Right forelimb (tissue), 1 donor: ENCODE data around the gene RANGAP1.
A peak's percentile ranks its signal among the peaks of the same experiment; 100 is the strongest.

Source experiments
- DNase-seq: peaks from one replicate; pipeline ENCODE4 v3.0.0-alpha.2; 2018

The RANGAP1 gene

DNA sequence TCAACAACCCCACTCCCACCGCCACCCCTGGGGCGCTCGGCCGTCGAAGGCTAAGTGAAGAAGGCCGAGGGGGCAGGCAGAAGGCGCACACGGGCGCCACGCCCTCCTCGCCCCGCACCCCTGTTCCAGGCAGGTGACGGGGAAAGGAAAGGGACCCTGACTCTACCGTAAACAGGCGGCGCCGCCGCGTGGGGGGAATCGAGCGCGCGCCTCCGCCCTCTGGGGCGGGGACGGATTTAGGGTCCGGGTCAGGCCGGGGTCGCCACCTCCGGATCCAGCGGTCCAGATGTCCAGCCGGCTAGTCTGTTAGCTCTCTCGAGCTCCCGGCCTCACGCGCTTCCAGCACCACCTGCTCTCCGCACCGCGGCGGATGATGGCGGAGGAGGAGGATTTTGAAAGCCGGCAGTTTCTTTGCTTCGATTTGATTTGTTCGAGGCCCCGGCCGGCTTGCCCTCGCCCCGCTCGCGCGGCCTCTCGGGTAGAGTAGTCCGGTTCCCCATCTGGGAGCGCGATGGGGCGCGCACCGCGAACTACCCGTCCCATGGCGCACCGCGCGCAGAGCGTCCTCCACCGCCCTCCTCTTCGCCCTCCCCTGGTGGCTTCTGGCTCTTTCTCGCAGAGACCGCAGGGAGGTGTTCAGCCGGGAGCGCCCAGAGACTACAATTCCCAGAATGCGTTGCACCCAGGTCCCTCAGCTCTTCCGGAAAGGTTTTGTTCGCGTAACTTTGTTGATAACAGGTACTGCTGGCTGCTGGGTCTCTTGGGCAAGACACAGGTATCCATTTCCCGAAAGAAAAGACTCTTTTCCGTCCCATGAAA, at the start of gene RANGAP1:
Gene RANGAP1, minus strand, starts transcription at position 368 of the 819 bp plus-strand sequence. CDS start 5,143 bp downstream, outside the sequence.
- peak; percentile 99 for DNase-seq

DNA sequence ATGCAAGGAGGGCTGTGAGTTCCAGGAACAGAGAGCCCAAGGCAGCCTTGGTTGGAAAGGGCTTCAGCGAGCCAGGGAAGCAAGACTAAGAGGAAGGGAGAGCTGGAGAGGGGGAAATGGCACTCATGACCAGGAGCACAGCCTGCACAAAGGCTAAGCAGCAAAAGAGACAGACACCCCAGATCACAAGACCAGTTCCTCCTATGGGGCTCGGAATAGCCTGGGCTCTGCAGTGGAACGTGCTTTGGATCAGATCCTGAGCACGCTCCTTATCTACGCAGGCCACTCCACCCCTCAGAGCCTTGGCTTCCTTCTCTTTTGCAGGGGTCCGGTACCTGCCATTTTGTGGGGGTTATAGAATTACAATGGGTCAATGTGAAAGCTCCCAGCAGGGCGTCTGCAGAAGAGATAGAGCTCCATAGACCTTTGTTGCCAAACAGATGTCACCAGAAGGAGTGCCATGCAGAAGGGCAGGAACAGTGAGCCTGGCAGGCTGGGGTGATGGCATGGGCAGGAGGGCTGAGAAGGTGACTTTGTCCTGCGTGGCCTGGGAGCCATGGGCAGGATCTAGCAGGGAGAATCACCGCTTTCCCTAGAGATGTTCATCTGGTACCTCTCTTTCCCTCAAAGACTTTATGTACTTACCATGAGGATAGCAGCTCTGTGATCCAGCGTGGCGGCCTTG, 49.1 kb upstream of the RANGAP1 start:
- no peak for DNase-seq

GRCh38 chr22:41334215-41334614, 48.2 kb upstream of the RANGAP1 start:
- DNase-seq, result no peak

- DNase-seq, result no peak
Measured at GRCh38 chr22:41333806-41334205, 47.8 kb upstream of the RANGAP1 start.

- no peak for DNase-seq
Measured at GRCh38 chr22:41332217-41332939, 46.4 kb upstream of the RANGAP1 start.

DNA sequence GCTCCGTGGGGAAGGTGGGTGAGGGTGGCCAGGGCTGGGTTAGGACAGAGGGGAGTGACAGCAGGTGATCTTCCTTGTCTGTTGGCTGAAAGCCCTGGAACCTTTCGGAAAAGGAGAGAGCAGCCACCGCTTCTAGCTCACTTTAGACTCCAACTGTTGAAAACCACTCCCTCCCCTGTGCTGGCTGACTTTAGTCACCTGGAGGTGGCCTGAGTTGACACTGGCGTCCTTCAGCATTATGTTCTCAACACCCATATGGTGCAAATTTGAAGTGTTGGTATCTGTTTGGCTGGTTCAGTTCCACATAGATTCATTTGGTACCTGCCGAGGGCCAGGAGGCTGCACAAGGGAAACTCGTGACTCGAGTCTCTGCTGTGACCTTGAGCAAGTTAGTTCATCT, 44.2 kb upstream of the RANGAP1 start:
- no peak for DNase-seq

GRCh38 chr22:41327124-41327523, 41.1 kb upstream of the RANGAP1 start:
- DNase-seq, result no peak

DNA sequence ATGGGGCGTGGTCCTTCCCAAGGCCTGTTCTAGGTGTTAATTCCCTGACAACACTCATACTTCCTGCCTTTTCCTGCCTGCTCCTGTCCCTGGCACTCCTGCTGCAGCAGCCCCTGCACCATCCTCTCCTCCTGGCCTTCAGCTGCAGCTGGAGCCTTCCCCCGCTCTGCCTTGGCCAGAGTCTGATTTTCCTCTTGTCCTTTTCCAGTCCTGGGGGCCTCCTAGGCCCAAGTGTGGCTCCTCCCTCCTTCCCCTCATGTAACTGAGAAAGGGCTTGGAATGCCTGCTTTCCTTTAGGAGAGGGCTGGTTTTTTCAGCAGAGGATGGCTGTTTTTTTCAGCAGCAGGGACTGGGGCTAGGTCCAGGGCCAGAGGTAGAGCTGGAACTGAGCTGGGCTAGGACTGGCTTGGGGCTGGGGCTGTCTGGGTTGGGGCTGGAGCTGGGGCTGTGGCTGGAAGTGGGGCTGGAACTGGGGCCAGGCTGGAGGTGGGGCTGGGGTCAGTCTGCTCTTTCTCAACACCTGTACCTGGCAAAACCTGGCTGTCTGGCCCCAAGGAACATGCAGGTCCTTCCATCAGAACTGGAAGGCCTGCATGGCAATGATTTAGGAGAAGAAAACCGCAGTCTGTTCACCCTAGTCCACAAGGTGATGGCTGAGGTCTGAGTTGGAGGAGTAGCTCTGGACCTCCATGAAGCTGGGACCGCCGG, 39.0 kb upstream of the RANGAP1 start:
- DNase-seq, result no peak

DNA sequence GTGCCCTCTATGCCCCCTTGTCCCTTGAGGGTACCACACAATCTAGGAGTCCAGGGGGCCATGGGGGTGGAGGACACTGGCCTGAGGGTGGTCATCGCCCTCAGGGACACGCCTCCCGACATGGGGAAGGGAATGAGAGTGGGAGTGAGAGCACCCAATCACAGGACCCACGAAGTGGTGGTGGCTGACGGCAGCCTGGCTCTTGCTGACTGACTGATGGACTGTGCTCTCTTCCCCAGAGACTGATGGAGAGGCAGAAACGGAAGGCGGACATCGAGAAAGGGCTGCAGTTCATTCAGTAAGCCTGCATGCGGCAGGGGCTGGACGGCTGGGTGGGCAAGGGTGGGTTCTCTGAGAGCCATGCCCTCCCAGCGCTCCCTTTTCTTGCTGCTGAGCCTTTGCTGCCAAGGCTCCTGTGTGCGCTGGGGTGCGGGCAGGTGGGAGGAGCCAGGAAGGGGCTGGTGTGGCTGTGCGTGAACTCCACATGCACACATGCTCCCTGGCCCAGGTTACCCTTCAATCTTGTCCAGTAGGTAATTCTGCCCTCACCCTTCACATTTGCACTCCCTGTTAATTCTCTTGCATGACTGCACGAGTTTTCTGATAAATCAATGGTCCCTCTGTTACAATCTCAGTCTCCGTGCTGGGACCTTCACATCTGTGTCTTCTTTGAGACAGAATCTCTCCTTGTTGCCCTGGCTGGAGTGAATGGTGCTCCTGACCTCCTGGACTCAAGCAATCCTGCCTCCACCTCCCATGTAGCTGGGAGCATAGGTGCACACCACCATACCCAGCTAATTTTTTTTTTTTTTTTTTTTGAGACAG, 34.6 kb upstream of the RANGAP1 start:
- DNase-seq, result no peak

GRCh38 chr22:41315586-41315985, 29.6 kb upstream of the RANGAP1 start:
- DNase-seq, result no peak

GRCh38 chr22:41314821-41315220, 28.8 kb upstream of the RANGAP1 start:
- no peak for DNase-seq

GRCh38 chr22:41311487-41311886, 25.5 kb upstream of the RANGAP1 start:
- DNase-seq, result no peak

DNA sequence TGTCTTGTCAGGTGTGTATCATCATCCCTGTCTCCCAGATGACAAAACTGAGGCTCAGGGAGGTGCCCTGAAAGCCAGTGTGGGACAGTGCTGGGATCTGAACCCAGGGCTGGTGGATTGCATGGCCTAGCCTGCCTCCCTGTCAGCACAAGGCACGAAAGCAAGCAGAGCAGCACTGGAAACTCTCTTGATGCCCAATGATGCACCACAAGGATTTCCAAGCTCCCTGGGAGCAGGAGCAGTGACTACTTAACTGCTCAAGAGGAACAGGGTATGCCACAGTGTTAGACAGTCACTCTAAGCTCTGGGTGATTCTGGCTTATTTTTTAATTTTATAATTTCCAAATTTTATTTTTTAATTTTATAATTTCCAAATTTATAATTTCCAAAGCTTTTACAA, 24.3 kb upstream of the RANGAP1 start:
- DNase-seq, result no peak

DNA sequence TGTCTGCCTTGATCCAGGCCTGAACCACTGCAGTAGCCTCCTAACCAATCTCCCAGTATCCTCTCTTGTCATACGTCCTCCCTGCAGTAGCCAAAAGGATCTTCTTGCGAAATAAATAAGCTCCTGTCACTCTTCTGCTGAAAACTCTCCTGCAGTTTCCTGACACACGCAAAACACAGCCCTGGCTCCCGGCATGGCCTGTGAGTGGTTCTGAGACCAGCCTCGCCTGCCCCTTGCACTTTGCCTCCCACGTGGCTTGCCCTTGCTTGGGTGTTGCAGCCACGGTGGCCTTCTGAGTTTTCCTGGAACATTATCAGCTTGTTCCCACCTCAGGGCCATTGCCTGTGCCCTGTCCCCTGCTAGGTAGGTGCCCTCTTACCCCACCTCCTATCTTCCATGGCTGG, 22.6 kb upstream of the RANGAP1 start:
- no peak for DNase-seq

- DNase-seq, result no peak
Measured at GRCh38 chr22:41308054-41308453, 22.1 kb upstream of the RANGAP1 start.

DNA sequence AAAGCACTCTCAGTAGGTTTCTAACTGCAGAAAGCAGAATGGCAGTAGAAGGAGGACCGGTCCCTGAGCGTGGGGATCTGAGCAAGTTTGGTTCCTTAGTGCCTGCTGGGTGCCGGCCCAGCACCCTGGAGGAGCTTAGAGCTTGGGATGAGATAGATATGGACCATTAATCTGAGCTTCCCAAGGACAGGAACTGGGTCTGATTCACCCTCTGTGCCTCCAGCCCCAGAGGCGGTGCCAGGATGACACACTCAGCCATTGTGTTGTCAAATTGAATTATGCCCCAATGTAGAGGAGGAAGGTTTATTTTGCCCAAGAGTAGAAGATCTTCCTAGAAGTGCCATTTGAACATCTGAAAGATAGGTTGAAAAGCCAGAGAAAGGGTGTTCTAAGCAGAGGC, 19.7 kb upstream of the RANGAP1 start:
- no peak for DNase-seq

GRCh38 chr22:41302811-41303210, 16.8 kb upstream of the RANGAP1 start:
- DNase-seq, result no peak

- DNase-seq, result peak; percentile 67
Measured at GRCh38 chr22:41302021-41302767, 16.2 kb upstream of the RANGAP1 start.

- peak; percentile 87 for DNase-seq
Measured at GRCh38 chr22:41301085-41302020, 15.4 kb upstream of the RANGAP1 start, which contains the start of gene ZC3H7B. ZC3H7B (plus strand) TSS chr22:41301525; CDS start chr22:41320661, 19,136 bp downstream.

- DNase-seq, result no peak
Measured at GRCh38 chr22:41300661-41301060, 14.7 kb upstream of the RANGAP1 start.
